Activated CD4-positive, CD25-positive, alpha-beta regulatory T cell (primary cell): Measurements from ENCODE around the gene LEF1.
"Not testable (repeated sequence)": the region's sequence is repeated elsewhere in the genome, so short reads cannot be mapped to it uniquely, and the experiment has no call there.

ENCODE experiments used
- DNase-seq, 4 experiments: peaks; one replicate each; lab custom pipeline; 2025; lab: John Stamatoyannopoulos, UW

The LEF1 gene

GRCh38 chr4:108060686-108061321, 107.9 kb downstream of the LEF1 start:
- DNase-seq, result no peak

- no peak for DNase-seq
Observed at GRCh38 chr4:108060164-108060563, 108.6 kb downstream of the LEF1 start.

GRCh38 chr4:108058685-108059440, 109.9 kb downstream of the LEF1 start:
- no peak for DNase-seq

- no peak for DNase-seq
Observed at GRCh38 chr4:108056418-108056817, 112.3 kb downstream of the LEF1 start.

- DNase-seq, result no peak
Observed at GRCh38 chr4:108055787-108056186, 112.9 kb downstream of the LEF1 start.

- DNase-seq, result peak in 1 of 4 experiments; percentile 6
Observed at GRCh38 chr4:108054025-108054638, 114.6 kb downstream of the LEF1 start.

GRCh38 chr4:108053251-108053711, 115.5 kb downstream of the LEF1 start:
- DNase-seq, result no peak

- no peak for DNase-seq
Observed at GRCh38 chr4:108052558-108053120, 116.1 kb downstream of the LEF1 start.

GRCh38 chr4:108051343-108051742, 117.4 kb downstream of the LEF1 start:
- DNase-seq, result no peak

GRCh38 chr4:108050166-108051111, 118.3 kb downstream of the LEF1 start:
- not testable (repeated sequence) for DNase-seq

- peak in 2 of 4 experiments; percentile 1 to 4 for DNase-seq
Observed at GRCh38 chr4:108049406-108049805, 119.3 kb downstream of the LEF1 start.

GRCh38 chr4:108048997-108049396, 119.7 kb downstream of the LEF1 start:
- DNase-seq, result no peak

GRCh38 chr4:108048157-108048556, 120.6 kb downstream of the LEF1 start:
- DNase-seq, result no peak

- DNase-seq, result no peak
Observed at GRCh38 chr4:108047199-108047598, 121.5 kb downstream of the LEF1 start.

GRCh38 chr4:108045687-108046024, 123.1 kb downstream of the LEF1 start:
- DNase-seq, result peak in 1 of 4 experiments; percentile 2

- DNase-seq, result no peak
Observed at GRCh38 chr4:108044951-108045686, 123.6 kb downstream of the LEF1 start.

- no peak for DNase-seq
Observed at GRCh38 chr4:108043526-108043925, 125.2 kb downstream of the LEF1 start.

- DNase-seq, result no peak
Observed at GRCh38 chr4:108042927-108043326, 125.8 kb downstream of the LEF1 start.

GRCh38 chr4:108037884-108038283, 130.8 kb downstream of the LEF1 start:
- DNase-seq, result no peak

GRCh38 chr4:108036213-108036612, 132.5 kb downstream of the LEF1 start:
- peak; percentile 17 to 60 (median 49) for DNase-seq

- DNase-seq, result no peak
Observed at GRCh38 chr4:108035691-108036090, 133.0 kb downstream of the LEF1 start.
